ENCODE data around the gene TAF11L10. TPM values are rescaled to one million over a fixed set of nuclear protein-coding genes. Genes with fewer than 3 reads are reported as not detected.
"Not testable (repeated sequence)": the region's sequence is repeated elsewhere in the genome, so short reads cannot be mapped to it uniquely, and the experiment has no call there.

The TAF11L10 gene
- total RNA-seq, 2 donors from 2014 or later = not detected

GRCh38 chr5:17620627-17621026 lies 23.0 kb upstream of the TAF11L10 start:
- 87 to 88% methylated on average over 13 to 17 of the region's 17 CpGs for WGBS, 2 experiments (ENCODE audit: insufficient coverage in 1 of 2, insufficient read length in 1 of 2)
- Histone ChIP-seq H3K4me3 (ENCODE audit: low read length) (no peak overlapping the region), H3K4me1 (ENCODE audit: control insufficient read depth, insufficient read depth, low read length) (no peaks in the 10 kb centered on the region), H3K9ac (ENCODE audit: extremely low read depth, low read length, poor library complexity, severe bottlenecking) (no peak overlapping the region), H3K36me3 (ENCODE audit: control insufficient read depth, insufficient read depth, low read length) (no peaks in the 10 kb centered on the region), H3K9me3 (ENCODE audit: control insufficient read depth, low read length) (no peaks in the 10 kb centered on the region), H3K27ac (ENCODE audit: low read depth, low read length) (no peak overlapping the region), H3K27me3 (ENCODE audit: control insufficient read depth, insufficient read depth, low read length, poor library complexity, severe bottlenecking) (no peaks in the 10 kb centered on the region)
- no peaks in the 10 kb centered on the region for H3K4me1 Mint-ChIP-seq
- peak; percentile 88 for DNase-seq
- TF ChIP-seq CTCF (conservative IDR thresholded peaks at IDR 0.05) = peak; percentile 76
- H3K27ac Mint-ChIP-seq = no peak overlapping the region
- no peaks in the 10 kb centered on the region for H3K9me3 Mint-ChIP-seq
- H3K4me3 Mint-ChIP-seq = no peak overlapping the region
- no peaks in the 10 kb centered on the region for H3K27me3 Mint-ChIP-seq (ENCODE audit: insufficient read depth)
- H3K36me3 Mint-ChIP-seq (ENCODE audit: low read depth) = no peaks in the 10 kb centered on the region

GRCh38 chr5:17619354-17619753 lies 21.7 kb upstream of the TAF11L10 start:
- no peaks in the 10 kb centered on the region for H3K27me3 ChIP-seq (ENCODE audit: control insufficient read depth, insufficient read depth, low read length, poor library complexity, severe bottlenecking)
- Mint-ChIP-seq H3K36me3 (ENCODE audit: low read depth) (no peaks in the 10 kb centered on the region), H3K4me3 (no peak overlapping the region), H3K27me3 (ENCODE audit: insufficient read depth) (no peaks in the 10 kb centered on the region), H3K27ac (no peak overlapping the region), H3K9me3 (no peaks in the 10 kb centered on the region), H3K4me1 (no peaks in the 10 kb centered on the region)
- no peak overlapping the region for H3K27ac ChIP-seq (ENCODE audit: low read depth, low read length)
- no peak for DNase-seq
- 97% methylated on average over 3 of the region's 3 CpGs; no CpG with 5 or more reads in 1 of the 2 experiments for WGBS, 2 experiments (ENCODE audit: insufficient coverage in 1 of 2, insufficient read length in 1 of 2)
- H3K36me3 ChIP-seq (ENCODE audit: control insufficient read depth, insufficient read depth, low read length) = no peaks in the 10 kb centered on the region
- H3K9ac ChIP-seq (ENCODE audit: extremely low read depth, low read length, poor library complexity, severe bottlenecking) = no peak overlapping the region
- no peak overlapping the region for H3K4me3 ChIP-seq (ENCODE audit: low read length)
- no peaks in the 10 kb centered on the region for H3K4me1 ChIP-seq (ENCODE audit: control insufficient read depth, insufficient read depth, low read length)
- H3K9me3 ChIP-seq (ENCODE audit: control insufficient read depth, low read length) = no peaks in the 10 kb centered on the region
- TF ChIP-seq CTCF (conservative IDR thresholded peaks at IDR 0.05) = no peak

- no peak for TF ChIP-seq CTCF (conservative IDR thresholded peaks at IDR 0.05)
- 90 to 95% methylated on average over 7 to 17 of the region's 17 CpGs for WGBS, 2 experiments (ENCODE audit: insufficient coverage in 1 of 2, insufficient read length in 1 of 2)
- no peaks in the 10 kb centered on the region for H3K9me3 Mint-ChIP-seq
These were observed 17.4 kb upstream of the TAF11L10 start for GRCh38 chr5:17614872-17615605.

GRCh38 chr5:17610092-17610491 lies 12.5 kb upstream of the TAF11L10 start, which contains the start of gene TAF11L12:
TAF11L12 (plus strand) TSS chr5:17610392.
- not testable (repeated sequence) for DNase-seq; H3K9me3 Mint-ChIP-seq; H3K36me3 ChIP-seq (ENCODE audit: control insufficient read depth, insufficient read depth, low read length); H3K27me3 Mint-ChIP-seq (ENCODE audit: insufficient read depth); H3K4me3 ChIP-seq (ENCODE audit: low read length); H3K4me1 ChIP-seq (ENCODE audit: control insufficient read depth, insufficient read depth, low read length); H3K9ac ChIP-seq (ENCODE audit: extremely low read depth, low read length, poor library complexity, severe bottlenecking); H3K36me3 Mint-ChIP-seq (ENCODE audit: low read depth); H3K4me1 Mint-ChIP-seq; H3K27ac ChIP-seq (ENCODE audit: low read depth, low read length); H3K27ac Mint-ChIP-seq; H3K4me3 Mint-ChIP-seq; H3K27me3 ChIP-seq (ENCODE audit: control insufficient read depth, insufficient read depth, low read length, poor library complexity, severe bottlenecking); H3K9me3 ChIP-seq (ENCODE audit: control insufficient read depth, low read length)
- 82% methylated on average over 2 of the region's 2 CpGs; no CpG with 5 or more reads in 1 of the 2 experiments for WGBS, 2 experiments (ENCODE audit: insufficient coverage in 1 of 2, insufficient read length in 1 of 2)

More at GRCh38 chr5:17614872-17615605, 17.4 kb upstream of the TAF11L10 start:
- no peaks in the 10 kb centered on the region for H3K27me3 ChIP-seq (ENCODE audit: control insufficient read depth, insufficient read depth, low read length, poor library complexity, severe bottlenecking)
- H3K36me3 ChIP-seq (ENCODE audit: control insufficient read depth, insufficient read depth, low read length) = no peaks in the 10 kb centered on the region
- no peak for DNase-seq
- H3K4me1 ChIP-seq (ENCODE audit: control insufficient read depth, insufficient read depth, low read length) = no peaks in the 10 kb centered on the region
- no peak overlapping the region for H3K27ac Mint-ChIP-seq
- no peaks in the 10 kb centered on the region for H3K9me3 ChIP-seq (ENCODE audit: control insufficient read depth, low read length)
- no peaks in the 10 kb centered on the region for H3K36me3 Mint-ChIP-seq (ENCODE audit: low read depth)
- no peak overlapping the region for H3K9ac ChIP-seq (ENCODE audit: extremely low read depth, low read length, poor library complexity, severe bottlenecking)
- H3K27me3 Mint-ChIP-seq (ENCODE audit: insufficient read depth) = peaks cover 5% of the 10 kb centered on the region
- no peak overlapping the region for H3K27ac ChIP-seq (ENCODE audit: low read depth, low read length)
- H3K4me1 Mint-ChIP-seq = no peaks in the 10 kb centered on the region
- no peak overlapping the region for H3K4me3 ChIP-seq (ENCODE audit: low read length)
- no peak overlapping the region for H3K4me3 Mint-ChIP-seq

- not testable (repeated sequence) for H3K9ac ChIP-seq (ENCODE audit: extremely low read depth, low read length, poor library complexity, severe bottlenecking); DNase-seq; H3K36me3 ChIP-seq (ENCODE audit: control insufficient read depth, insufficient read depth, low read length); H3K36me3 Mint-ChIP-seq (ENCODE audit: low read depth); H3K9me3 Mint-ChIP-seq; H3K27me3 ChIP-seq (ENCODE audit: control insufficient read depth, insufficient read depth, low read length, poor library complexity, severe bottlenecking); H3K4me1 ChIP-seq (ENCODE audit: control insufficient read depth, insufficient read depth, low read length); H3K4me3 ChIP-seq (ENCODE audit: low read length); H3K9me3 ChIP-seq (ENCODE audit: control insufficient read depth, low read length); H3K27ac ChIP-seq (ENCODE audit: low read depth, low read length); H3K27me3 Mint-ChIP-seq (ENCODE audit: insufficient read depth); H3K27ac Mint-ChIP-seq; H3K4me3 Mint-ChIP-seq; H3K4me1 Mint-ChIP-seq
- 95% methylated on average over 4 of the region's 4 CpGs; no CpG with 5 or more reads in 1 of the 2 experiments for WGBS, 2 experiments (ENCODE audit: insufficient coverage in 1 of 2, insufficient read length in 1 of 2)
These were observed 9.8 kb upstream of the TAF11L10 start for GRCh38 chr5:17607461-17607860.

Data from endodermal cell (in vitro differentiated cells).